Skeletal muscle tissue (tissue), 5 donors: ENCODE data around the gene PRAMEF6. TPM values are rescaled to one million over a fixed set of nuclear protein-coding genes. Genes with fewer than 3 reads are reported as not detected.
"Not testable (repeated sequence)": the region's sequence is repeated elsewhere in the genome, so short reads cannot be mapped to it uniquely, and the experiment has no call there.

Source experiments
- H3K27ac ChIP-seq: one replicate; pipeline ENCODE4 v1.7.0; 2013; ENCODE audit warnings: mild to moderate bottlenecking, low read depth, low read length, inconsistent platforms
- H3K27me3 ChIP-seq, 3 donors: one replicate each; pipeline ENCODE4 v1.7.0; 2013; ENCODE audit warnings: low read length in 3 of 3; ENCODE audit not compliant: control insufficient read depth in 3 of 3, insufficient read depth in 3 of 3
- H3K36me3 ChIP-seq, 3 donors: one replicate each; pipeline ENCODE4 v1.7.0; 2013; ENCODE audit warnings: low read length in 3 of 3; ENCODE audit not compliant: control insufficient read depth in 3 of 3, insufficient read depth in 3 of 3
- H3K4me1 ChIP-seq, 3 donors: one replicate each; pipeline ENCODE4 v1.7.0; 2013; ENCODE audit warnings: low read length in 3 of 3, mild to moderate bottlenecking in 3 of 3; ENCODE audit not compliant: control insufficient read depth in 3 of 3, insufficient read depth in 3 of 3
- H3K4me3 ChIP-seq, 3 donors: one replicate each; pipeline ENCODE4 v1.7.0; 2013; ENCODE audit warnings: low read length in 3 of 3
- H3K9ac ChIP-seq, 3 donors: one replicate each; pipeline ENCODE4 v1.7.0; 2013; ENCODE audit warnings: low read length in 3 of 3, mild to moderate bottlenecking in 3 of 3, moderate library complexity in 2 of 3, low read depth in 1 of 3
- H3K9me3 ChIP-seq, 3 donors: one replicate each; pipeline ENCODE4 v1.7.0; 2013; ENCODE audit warnings: low read length in 3 of 3; ENCODE audit not compliant: control insufficient read depth in 3 of 3
- small RNA-seq: library from RNA; depleted of rRNA; stranded (forward); fragments of <200 nt; gene quantifications from one replicate; pipeline ENCODE3, GENCODE V24; 2014
- total RNA-seq: library from RNA; depleted of rRNA; stranded (reverse); fragments of >200 nt; gene quantifications from one replicate; pipeline ENCODE4 v1.2.3, GENCODE V29; 2014
- donor health status: Osteomylitis.

Gene PRAMEF6
- not detected for total RNA-seq

GRCh38 chr1:12947480-12947879 lies at the start of gene PRAMEF6:
TSS of gene PRAMEF6 (minus strand) at chr1:12947580. CDS start at chr1:12942518, 5,062 bp downstream.
- not testable (repeated sequence) for H3K9me3 ChIP-seq, H3K9ac ChIP-seq, H3K4me1 ChIP-seq, H3K4me3 ChIP-seq, H3K36me3 ChIP-seq, H3K27me3 ChIP-seq, H3K27ac ChIP-seq

DNA sequence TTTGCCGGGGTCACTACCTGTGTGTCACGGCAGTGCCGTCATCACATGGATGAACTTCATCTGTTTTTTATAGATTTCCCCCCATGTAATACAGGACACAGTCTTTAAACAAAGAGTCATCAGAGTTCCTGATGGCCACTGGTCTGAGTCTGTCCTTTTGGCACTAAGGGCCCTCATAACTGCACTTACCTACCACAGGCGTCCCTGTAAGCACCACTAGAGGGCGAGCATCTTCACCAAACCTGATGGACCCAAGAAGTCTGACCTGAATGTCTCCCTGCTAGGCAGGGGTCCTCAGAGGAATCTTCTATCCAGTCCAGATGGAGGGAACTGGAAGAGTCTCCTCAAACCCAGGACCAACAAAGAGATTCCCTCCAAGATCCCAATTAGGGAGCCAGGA lies 23.0 kb downstream of the PRAMEF6 start:
- H3K27me3 ChIP-seq, H3K36me3 ChIP-seq, H3K9me3 ChIP-seq, H3K4me3 ChIP-seq, H3K4me1 ChIP-seq, H3K9ac ChIP-seq, H3K27ac ChIP-seq: not testable (repeated sequence)

GRCh38 chr1:12921749-12922148 lies 25.6 kb downstream of the PRAMEF6 start:
- not testable (repeated sequence) for H3K4me3 ChIP-seq, H3K9me3 ChIP-seq, H3K36me3 ChIP-seq, H3K27ac ChIP-seq, H3K9ac ChIP-seq, H3K4me1 ChIP-seq, H3K27me3 ChIP-seq

DNA sequence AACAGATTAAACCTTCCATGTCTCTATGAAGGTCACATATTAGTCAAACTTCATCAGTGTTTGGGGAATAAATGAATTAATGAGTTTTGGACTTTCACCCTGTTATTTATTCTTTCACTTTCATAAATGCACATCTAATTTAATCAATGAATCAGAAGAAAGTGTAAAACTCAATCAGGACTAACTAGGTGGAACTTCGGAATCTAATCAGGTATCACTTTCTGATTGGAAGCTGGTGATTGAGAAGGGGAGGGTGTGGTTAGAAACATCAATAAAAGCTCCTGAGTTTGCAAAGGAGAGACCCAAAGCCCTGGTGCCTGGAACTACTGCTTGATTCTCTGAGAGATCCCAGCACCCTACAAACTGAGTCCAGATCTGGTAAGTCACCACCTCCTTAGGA lies 31.1 kb downstream of the PRAMEF6 start, which contains the start of gene PRAMEF7:
Gene PRAMEF7, plus strand, starts transcription at position 301 of the 400 bp plus-strand sequence. CDS start 1,083 bp downstream, outside the sequence.
- H3K9ac ChIP-seq, H3K4me3 ChIP-seq, H3K9me3 ChIP-seq, H3K27ac ChIP-seq, H3K36me3 ChIP-seq, H3K4me1 ChIP-seq, H3K27me3 ChIP-seq: not testable (repeated sequence)

- not testable (repeated sequence) for H3K36me3 ChIP-seq, H3K27me3 ChIP-seq, H3K9me3 ChIP-seq, H3K27ac ChIP-seq, H3K4me1 ChIP-seq, H3K4me3 ChIP-seq, H3K9ac ChIP-seq
Measured at GRCh38 chr1:12903793-12904572, 43.4 kb downstream of the PRAMEF6 start.

- H3K4me3 ChIP-seq, H3K9ac ChIP-seq, H3K27me3 ChIP-seq, H3K27ac ChIP-seq, H3K4me1 ChIP-seq, H3K36me3 ChIP-seq, H3K9me3 ChIP-seq: not testable (repeated sequence)
Measured at GRCh38 chr1:12899186-12899585, 48.2 kb downstream of the PRAMEF6 start.

- not testable (repeated sequence) for H3K4me1 ChIP-seq, H3K4me3 ChIP-seq, H3K9ac ChIP-seq, H3K27me3 ChIP-seq, H3K36me3 ChIP-seq, H3K9me3 ChIP-seq, H3K27ac ChIP-seq
Measured at GRCh38 chr1:12898170-12898569, 49.2 kb downstream of the PRAMEF6 start, which contains the start of gene PRAMEF10. TSS of gene PRAMEF10 (minus strand) at chr1:12898270. CDS start at chr1:12895847, 2,423 bp downstream.

Small RNA genes lying within 50 kb of the gene (small RNA-seq; reads per million reads assigned to genes)
- not detected for gene RNU6-1072P

Other genes starting within 250 kb of the PRAMEF6 start
- not detected for gene AADACL3, start 231.5 kb downstream of the PRAMEF6 start, total RNA-seq
- under 0.01 TPM for gene CFAP107, start 201.4 kb downstream of the PRAMEF6 start, total RNA-seq
- gene PRAMEF12, start 173.8 kb downstream of the PRAMEF6 start, total RNA-seq: not detected
- not detected for gene PRAMEF1, start 156.2 kb downstream of the PRAMEF6 start, total RNA-seq
- not detected for gene PRAMEF11, start 116.2 kb downstream of the PRAMEF6 start, total RNA-seq
- gene HNRNPCL1, start 98.9 kb downstream of the PRAMEF6 start, total RNA-seq: not detected
- not detected for gene PRAMEF2, start 90.5 kb downstream of the PRAMEF6 start, total RNA-seq
- gene PRAMEF4, start 61.4 kb downstream of the PRAMEF6 start, total RNA-seq: not detected
- not detected for gene PRAMEF10, start 49.3 kb downstream of the PRAMEF6 start, total RNA-seq
- not detected for gene PRAMEF7, start 31.0 kb downstream of the PRAMEF6 start, total RNA-seq
- gene PRAMEF27, start 109.0 kb upstream of the PRAMEF6 start, total RNA-seq: not detected
- gene HNRNPCL3, start 113.2 kb upstream of the PRAMEF6 start, total RNA-seq: not detected
- not detected for gene PRAMEF25, start 123.2 kb upstream of the PRAMEF6 start, total RNA-seq
- gene HNRNPCL2, start 169.3 kb upstream of the PRAMEF6 start, total RNA-seq: not detected
- not detected for gene PRAMEF26, start 208.4 kb upstream of the PRAMEF6 start, total RNA-seq
- not detected for gene HNRNPCL4, start 218.1 kb upstream of the PRAMEF6 start, total RNA-seq
- gene PRAMEF9, start 224.3 kb upstream of the PRAMEF6 start, total RNA-seq: not detected